GM20431 (cell line): ENCODE data around the gene TFAP2E.

ENCODE experiments used
- in situ Hi-C: fragments of 300-500 bp; cut with MseI, MboI; formaldehyde crosslinking; loops from one replicate; pipeline ENCODE4 v1.15.0; 2020; ENCODE audit warnings: low sequenced_read_pairs; ENCODE audit not compliant: unreplicated experiment

The TFAP2E gene

DNA sequence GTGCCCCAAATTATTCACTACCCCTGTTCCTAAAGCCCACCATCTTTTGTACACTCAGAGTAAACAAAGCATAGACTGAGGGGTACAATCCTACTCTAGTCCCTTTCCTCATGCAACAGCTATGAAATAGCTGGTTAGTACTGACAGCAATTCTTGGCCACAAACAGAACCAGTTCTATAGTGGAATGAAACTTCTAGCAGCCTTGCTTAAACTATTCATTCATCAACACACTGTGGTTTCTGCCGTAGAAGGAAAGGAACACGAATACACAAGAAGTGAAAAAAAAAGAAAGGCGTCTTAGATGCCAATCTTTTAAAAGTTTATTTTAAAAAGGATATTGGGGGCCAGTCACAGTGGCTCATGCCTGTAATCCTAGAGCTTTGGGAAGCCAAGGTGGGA, 58.3 kb downstream of the TFAP2E start:
- in situ Hi-C loops, result no loop called here

DNA sequence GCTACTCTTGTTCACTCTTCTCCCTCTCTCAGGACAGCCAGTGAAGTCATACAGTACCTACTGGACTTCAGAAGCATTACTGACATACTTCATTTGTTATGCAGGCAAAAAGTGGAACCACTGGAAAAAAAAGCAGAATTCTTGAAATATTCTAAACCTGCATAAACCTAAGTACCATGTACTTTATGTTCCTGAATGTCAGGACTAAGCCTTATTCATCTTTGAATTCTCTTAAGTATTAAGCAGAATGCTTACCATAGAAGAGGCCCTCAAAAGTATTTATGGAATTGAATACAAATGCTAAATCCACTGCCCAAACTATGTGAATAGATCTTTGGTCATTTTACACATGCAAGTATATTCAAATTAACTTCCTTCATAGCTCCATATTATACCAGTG, 60.4 kb downstream of the TFAP2E start:
- in situ Hi-C loops, result no loop called here

DNA sequence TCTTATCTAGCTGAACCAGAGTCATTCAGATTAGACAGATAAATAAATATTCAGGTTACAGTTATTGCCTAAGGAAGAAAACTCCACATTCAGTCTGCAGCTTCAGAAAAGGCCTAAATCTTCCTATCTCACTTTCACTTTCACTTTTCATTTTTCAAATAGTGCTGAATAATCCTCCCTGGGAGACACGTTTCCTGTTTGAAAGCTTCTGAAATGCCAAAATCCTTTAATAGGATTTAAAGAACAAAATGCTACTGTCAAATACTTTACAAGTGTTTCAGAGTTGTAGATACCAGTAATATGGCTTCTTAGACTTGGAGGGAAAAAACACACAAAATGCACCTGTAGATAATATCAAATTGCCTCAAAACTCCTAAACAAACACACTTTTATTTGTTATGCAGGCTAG, 64.3 kb downstream of the TFAP2E start:
- in situ Hi-C loops, result no loop called here

DNA sequence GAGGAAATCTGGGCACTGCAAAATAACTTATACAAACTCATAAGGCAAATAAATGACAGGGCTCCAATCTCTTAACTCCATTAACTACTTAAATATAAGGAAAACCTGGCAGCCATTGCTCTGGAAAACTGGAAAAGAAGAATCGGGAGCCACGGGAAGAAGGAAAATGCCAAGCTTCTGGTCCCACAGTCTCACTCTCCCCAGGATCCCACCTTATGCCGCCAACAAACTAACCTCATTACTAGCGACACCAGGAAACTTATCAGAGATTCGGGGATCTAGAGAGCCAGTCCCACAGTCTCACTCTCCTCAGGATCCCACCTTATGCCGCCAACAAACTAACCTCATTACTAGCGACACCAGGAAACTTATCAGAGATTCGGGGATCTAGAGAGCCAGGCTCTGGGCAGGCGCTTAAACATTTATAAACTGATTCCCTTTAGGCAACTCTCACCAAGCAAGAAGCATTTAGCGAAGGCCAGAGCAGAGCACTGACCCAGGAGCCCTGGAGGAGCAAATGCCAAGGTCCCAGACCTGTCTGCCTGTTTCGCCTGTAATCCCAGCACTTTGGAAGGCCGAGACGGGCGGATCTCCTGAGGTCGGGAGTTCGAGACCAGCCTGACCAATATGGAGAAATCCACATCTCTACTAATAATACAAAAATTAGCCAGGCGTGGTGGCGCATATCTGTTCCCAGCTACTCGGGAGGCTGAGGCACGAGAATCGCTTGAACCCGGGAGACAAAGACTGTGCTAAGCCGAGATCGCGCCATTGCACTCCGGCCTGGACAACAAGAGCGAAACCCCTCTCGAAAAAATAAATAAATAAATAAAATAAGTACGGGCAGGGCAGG, 67.5 kb downstream of the TFAP2E start:
- in situ Hi-C loops, result no loop called here

DNA sequence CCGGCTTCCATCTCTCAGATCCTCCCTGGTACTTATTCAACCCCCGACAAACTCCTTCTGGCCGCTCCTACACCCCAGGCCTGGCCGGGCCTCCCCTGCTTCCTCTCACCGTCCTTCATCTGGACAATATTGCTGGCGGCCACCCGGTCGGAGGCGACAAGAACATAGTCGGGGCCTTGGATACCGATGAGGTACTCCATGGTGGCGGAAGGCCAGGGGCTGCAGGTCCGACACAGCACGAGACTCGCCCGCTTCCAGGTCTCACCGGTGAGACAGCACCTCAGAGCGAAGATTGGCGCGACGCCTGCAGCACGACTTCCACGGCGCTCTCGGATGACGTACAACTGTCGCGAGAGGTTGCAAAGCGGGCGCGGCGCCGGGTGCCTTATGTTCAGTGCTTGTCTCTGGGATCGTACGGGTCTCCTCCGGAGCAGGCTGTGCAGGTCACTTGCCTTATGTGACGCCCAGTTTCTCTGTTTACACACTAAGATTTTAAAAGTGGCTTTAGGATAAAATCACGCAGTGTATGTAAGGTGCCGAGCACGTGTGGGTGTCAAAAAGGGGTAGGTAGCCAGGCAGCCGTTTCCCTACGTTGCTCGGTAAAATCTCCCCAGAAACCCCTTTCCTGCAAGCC, 68.2 kb downstream of the TFAP2E start, which contains the start of gene PSMB2:
Gene PSMB2, minus strand, starts transcription at position 294 of the 634 bp plus-strand sequence. Its CDS starts 94 bp downstream, at position 200.
- in situ Hi-C loops, result no loop called here

DNA sequence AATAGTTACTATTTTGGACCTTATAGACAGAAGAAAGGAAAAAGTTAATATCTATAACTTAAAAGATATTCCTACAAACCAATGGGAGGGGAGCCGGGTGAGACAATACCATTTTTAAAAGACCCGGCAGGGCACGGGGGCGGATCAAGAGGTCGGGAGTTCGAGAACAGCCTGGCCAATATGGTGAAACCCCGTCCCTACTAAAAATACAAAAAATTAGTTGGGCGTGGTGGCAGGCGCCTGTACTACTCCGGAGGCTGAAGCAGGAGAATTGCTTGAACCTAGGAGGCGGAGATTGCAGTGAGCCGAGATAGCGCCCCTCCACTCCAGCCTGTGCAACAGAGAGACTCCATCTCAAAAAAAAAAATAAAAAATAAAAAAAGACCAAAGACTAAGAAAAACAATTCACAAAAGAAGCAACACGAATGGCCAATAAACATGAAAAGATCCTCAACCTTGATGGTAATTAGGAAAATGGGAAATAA, 69.4 kb downstream of the TFAP2E start:
- in situ Hi-C loops, result no loop called here

DNA sequence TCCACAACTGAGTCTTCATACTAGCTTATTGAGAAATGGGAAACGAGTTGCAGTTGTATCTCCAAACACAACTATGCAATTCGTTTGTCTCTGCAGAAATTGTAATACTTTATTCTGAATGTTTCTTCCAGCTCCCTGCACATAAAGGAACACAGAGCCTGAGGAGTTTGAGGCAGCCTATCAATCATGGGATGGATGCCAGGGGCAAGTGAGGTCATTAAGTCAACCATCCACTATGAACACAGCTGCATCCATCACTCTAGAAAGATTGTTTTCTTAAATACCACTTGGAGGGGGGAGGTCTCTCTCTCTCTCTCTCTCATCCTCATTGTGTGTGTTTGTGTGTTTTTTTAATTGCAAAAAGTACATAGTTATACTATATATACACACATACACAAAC, 71.1 kb downstream of the TFAP2E start:
- in situ Hi-C loops, result no loop called here
